OCI-LY7 (cell line): ENCODE results near the gene DLEC1. TPM values are rescaled to one million over a fixed set of nuclear protein-coding genes. Genes with fewer than 3 reads are reported as not detected.

Experiments
- BruUV-seq: library from RNA; stranded (reverse); fragments of 400-500 nt; replicated peaks from 2 replicates; lab custom pipeline; 2021; lab: Mats Ljungman, UMichigan
- CTCF ChIA-PET: fragments of 300-600 bp; sonication (Branson Sonifier 250); formaldehyde crosslinking; loops from one replicate; lab custom pipeline; 2022; ENCODE audit warnings: antibody characterized with exemption; ENCODE audit not compliant: unreplicated experiment; lab: Charles Lee
- POLR2A ChIA-PET: fragments of 300-600 bp; sonication (Branson Sonifier 250); formaldehyde crosslinking; loops from one replicate; lab custom pipeline; 2022; ENCODE audit warnings: antibody characterized with exemption; lab: Charles Lee
- DNase-seq: peaks from one replicate; pipeline ENCODE4 v3.0.0-alpha.2; 2015; ENCODE audit warnings: low spot score
- H2AFZ ChIP-seq: fragments of 200-600 bp; sonication (generic), shearing (Covaris generic); 2 replicates; pipeline ENCODE4 v1.6.1; 2014; ENCODE audit warnings: mild to moderate bottlenecking, antibody characterized with exemption, low read length, moderate library complexity
- H3K27ac ChIP-seq: fragments of 200-600 bp; sonication (generic); 2 replicates; pipeline ENCODE4 v1.5.1; 2014; ENCODE audit warnings: mixed run types, low read depth, mild to moderate bottlenecking, moderate library complexity, low read length, inconsistent platforms; ENCODE audit not compliant: poor library complexity, severe bottlenecking
- H3K36me3 ChIP-seq: fragments of 200-600 bp; sonication (generic); 2 replicates; pipeline ENCODE4 v1.6.1; 2014; ENCODE audit warnings: mild to moderate bottlenecking, antibody characterized with exemption, low read length, moderate library complexity, mixed read lengths; ENCODE audit not compliant: insufficient read depth
- H3K4me1 ChIP-seq: fragments of 200-600 bp; sonication (generic); 2 replicates; pipeline ENCODE4 v1.5.1; 2014; ENCODE audit warnings: mild to moderate bottlenecking, low read length; ENCODE audit not compliant: insufficient read depth, poor library complexity, severe bottlenecking
- H3K4me2 ChIP-seq: fragments of 200-600 bp; sonication (generic); 2 replicates; pipeline ENCODE4 v1.6.1; 2014; ENCODE audit warnings: mild to moderate bottlenecking, low read length
- H3K4me3 ChIP-seq: fragments of 200-600 bp; sonication (generic); 2 replicates; pipeline ENCODE4 v1.5.1; 2014; ENCODE audit warnings: mild to moderate bottlenecking, low read depth, low read length; ENCODE audit not compliant: poor library complexity, severe bottlenecking
- H3K79me2 ChIP-seq: fragments of 200-600 bp; sonication (generic); 2 replicates; pipeline ENCODE4 v1.6.1; 2016; ENCODE audit warnings: low read depth, mild to moderate bottlenecking, low read length, moderate library complexity, mixed read lengths; ENCODE audit not compliant: insufficient read depth
- H3K9me2 ChIP-seq: fragments of 200-600 bp; sonication (generic); 2 replicates; pipeline ENCODE4 v1.6.1; 2016; ENCODE audit warnings: mild to moderate bottlenecking, low read length, mixed read lengths; ENCODE audit not compliant: insufficient read depth
- H3K9me3 ChIP-seq: fragments of 200-600 bp; sonication (generic); 2 replicates; pipeline ENCODE4 v1.6.1; 2014; ENCODE audit warnings: mild to moderate bottlenecking, mixed run types, low read length, mixed read lengths
- H4K20me1 ChIP-seq: fragments of 200-600 bp; sonication (generic); 2 replicates; pipeline ENCODE4 v1.6.1; 2014; ENCODE audit warnings: mild to moderate bottlenecking, antibody characterized with exemption, low read length, moderate library complexity, mixed read lengths; ENCODE audit not compliant: insufficient read depth
- EZH2phosphoT487 ChIP-seq: fragments of 200-600 bp; sonication (generic); IDR thresholded peaks from 2 replicates; pipeline ENCODE4 v1.6.1; 2018; ENCODE audit warnings: low read depth, borderline replicate concordance, mild to moderate bottlenecking, mixed run types, antibody characterized with exemption, low read length, moderate library complexity, mixed read lengths
- intact Hi-C: fragments of 100-400 bp; cut with micrococcal nuclease; formaldehyde crosslinking; loops from one replicate; pipeline ENCODE4 v1.10.0; 2022; ENCODE audit not compliant: unreplicated experiment
- total RNA-seq, 2 experiments: library from RNA; depleted of rRNA in 1 of 2; stranded (reverse); fragments of >200 nt in 1 of 2; shearing (Covaris generic) in 1 of 2; gene quantifications; 2 replicates each; pipeline ENCODE4 v1.2.3, GENCODE V29; 2014 to 2022
- TF ChIP-seq, protein P1 (sequence below): fragments of 200-600 bp; sonication (generic); conservative IDR thresholded peaks from 2 replicates; pipeline ENCODE4 v1.5.1; 2014; ENCODE audit warnings: mild to moderate bottlenecking, antibody characterized with exemption, low read length, moderate library complexity, mixed read lengths

DLEC1 gene
- total RNA-seq, 2 experiments from 2014 or later: 0.13 TPM; not detected in 1

DNA sequence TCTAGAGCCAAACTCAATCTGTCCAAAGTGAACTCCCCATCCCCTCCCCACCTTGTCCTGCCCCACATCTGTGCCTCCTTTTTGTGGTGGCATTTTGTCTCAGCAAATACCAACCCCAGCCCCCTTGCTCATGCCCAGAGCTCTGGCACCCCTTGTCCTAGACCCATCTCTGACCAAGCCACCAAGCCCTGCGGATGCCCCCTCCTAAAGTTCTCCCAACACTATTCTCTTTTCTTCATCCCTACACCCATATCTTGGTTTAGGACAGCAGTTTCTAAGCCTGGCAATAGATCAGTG lies 80.2 kb downstream of the DLEC1 start:
- H2AFZ ChIP-seq: no peak overlapping the region
- no peak overlapping the region for H3K27ac ChIP-seq
- CTCF ChIA-PET: interaction anchor here (0.6 kb wide), 1 partner anchor 362 kb away, joined by 3 read pairs; no protein-coding TSS in a partner anchor
- H3K4me2 ChIP-seq: no peak overlapping the region
- H3K4me1 ChIP-seq: no peaks in the 10 kb centered on the region
- no peaks in the 10 kb centered on the region for H3K79me2 ChIP-seq
- BruUV-seq: no TSS peak
- no peaks in the 10 kb centered on the region for H3K9me2 ChIP-seq
- POLR2A ChIA-PET: interaction anchor here (1.2 kb wide), 1 partner anchor 44 kb away, joined by 3 read pairs; no protein-coding TSS in a partner anchor
- intact Hi-C loops: loop anchor here (5.0 kb wide), 1 partner anchor 228 kb away; the partner anchor contains the start of gene XYLB
- H3K9me3 ChIP-seq: no peaks in the 10 kb centered on the region
- H3K36me3 ChIP-seq: peaks cover 26% of the 10 kb centered on the region
- H3K4me3 ChIP-seq: no peak overlapping the region
- no peak for DNase-seq
- no peaks in the 10 kb centered on the region; the same call in 1 of the 2 replicates for H4K20me1 ChIP-seq
- TF ChIP-seq, protein P1, sequence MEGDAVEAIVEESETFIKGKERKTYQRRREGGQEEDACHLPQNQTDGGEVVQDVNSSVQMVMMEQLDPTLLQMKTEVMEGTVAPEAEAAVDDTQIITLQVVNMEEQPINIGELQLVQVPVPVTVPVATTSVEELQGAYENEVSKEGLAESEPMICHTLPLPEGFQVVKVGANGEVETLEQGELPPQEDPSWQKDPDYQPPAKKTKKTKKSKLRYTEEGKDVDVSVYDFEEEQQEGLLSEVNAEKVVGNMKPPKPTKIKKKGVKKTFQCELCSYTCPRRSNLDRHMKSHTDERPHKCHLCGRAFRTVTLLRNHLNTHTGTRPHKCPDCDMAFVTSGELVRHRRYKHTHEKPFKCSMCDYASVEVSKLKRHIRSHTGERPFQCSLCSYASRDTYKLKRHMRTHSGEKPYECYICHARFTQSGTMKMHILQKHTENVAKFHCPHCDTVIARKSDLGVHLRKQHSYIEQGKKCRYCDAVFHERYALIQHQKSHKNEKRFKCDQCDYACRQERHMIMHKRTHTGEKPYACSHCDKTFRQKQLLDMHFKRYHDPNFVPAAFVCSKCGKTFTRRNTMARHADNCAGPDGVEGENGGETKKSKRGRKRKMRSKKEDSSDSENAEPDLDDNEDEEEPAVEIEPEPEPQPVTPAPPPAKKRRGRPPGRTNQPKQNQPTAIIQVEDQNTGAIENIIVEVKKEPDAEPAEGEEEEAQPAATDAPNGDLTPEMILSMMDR: no peak

DNA sequence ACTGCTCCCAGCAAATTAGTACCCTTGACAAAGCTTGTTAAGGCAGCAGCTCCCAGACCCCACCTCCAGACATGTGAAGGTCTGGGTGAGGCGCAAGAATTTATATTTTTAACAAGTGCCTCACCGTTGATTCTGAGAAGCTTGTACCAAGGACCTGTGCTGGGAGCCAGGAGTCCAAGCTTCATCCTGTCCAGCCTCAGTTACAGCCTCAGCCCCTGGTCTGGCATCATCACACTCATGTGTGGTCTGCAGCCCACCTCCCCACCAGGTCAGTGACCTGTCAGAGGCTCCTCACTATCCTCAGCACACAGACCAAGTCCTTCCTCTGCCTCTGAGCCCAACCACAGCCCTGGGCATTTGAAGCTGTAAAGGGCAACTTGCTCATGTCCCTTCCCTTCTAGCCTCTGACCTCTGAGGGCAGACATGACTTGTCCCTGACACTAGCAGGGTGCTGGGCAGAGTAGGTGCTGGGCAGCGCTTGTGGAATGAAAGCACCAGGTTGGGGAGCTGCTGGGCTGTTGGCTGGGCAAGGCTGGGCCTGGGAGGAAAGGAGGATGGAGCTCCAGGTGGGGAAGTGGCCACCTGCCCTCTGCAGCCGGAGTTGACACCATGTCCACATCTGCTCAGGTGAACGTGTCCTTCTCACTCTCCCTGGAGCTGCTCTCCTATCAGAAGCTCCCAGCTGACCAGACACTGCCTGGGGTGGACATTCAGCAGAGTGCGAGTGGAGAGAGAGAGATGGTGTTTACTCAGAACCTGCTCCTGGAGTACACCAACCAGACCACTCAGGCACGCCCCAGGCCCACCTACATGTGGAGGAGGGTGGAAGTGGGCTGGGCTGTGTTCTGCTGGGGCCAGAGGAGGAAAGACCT lies 81.0 kb downstream of the DLEC1 start:
- no peaks in the 10 kb centered on the region; the same call in 1 of the 2 replicates for H4K20me1 ChIP-seq
- no peaks in the 10 kb centered on the region for H3K79me2 ChIP-seq
- POLR2A ChIA-PET: interaction anchor here (1.2 kb wide), 1 partner anchor 43 kb away, joined by 3 read pairs; no protein-coding TSS in a partner anchor
- TF ChIP-seq, protein P1: no peak
- no peak for TF ChIP-seq EZH2phosphoT487
- intact Hi-C loops: loop anchor here (5.0 kb wide), 1 partner anchor 227 kb away; the partner anchor contains the start of gene XYLB
- CTCF ChIA-PET: no interaction called here
- H3K9me2 ChIP-seq: no peaks in the 10 kb centered on the region
- no peak for DNase-seq
- BruUV-seq: no TSS peak
- no peak overlapping the region for H3K27ac ChIP-seq
- H3K4me3 ChIP-seq: no peak overlapping the region
- no peak overlapping the region for H3K4me2 ChIP-seq
- no peaks in the 10 kb centered on the region for H3K9me3 ChIP-seq
- H3K36me3 ChIP-seq: peaks cover 35% of the 10 kb centered on the region
- H3K4me1 ChIP-seq: no peaks in the 10 kb centered on the region
- H2AFZ ChIP-seq: no peak overlapping the region
